Prostate gland (tissue), 2 donors: ENCODE data around the gene SATB1.

Source experiments
- CTCF ChIP-seq, 4 experiments: fragments of 200-600 bp in 2 of 4; fragments of 450-650 bp in 2 of 4; sonication (generic) in 2 of 4; IDR thresholded peaks; 1 replicate in 3 of 4; 2 replicates in 1 of 4; pipeline ENCODE4 v1.5.1; 2016 to 2019; ENCODE audit warnings: antibody characterized with exemption in 4 of 4, mild to moderate bottlenecking in 2 of 4, moderate library complexity in 2 of 4
- POLR2AphosphoS5 ChIP-seq: sonication (generic); formaldehyde crosslinking; IDR thresholded peaks from one replicate; pipeline ENCODE4 v1.6.1; 2017; ENCODE audit warnings: antibody characterized with exemption

DNA sequence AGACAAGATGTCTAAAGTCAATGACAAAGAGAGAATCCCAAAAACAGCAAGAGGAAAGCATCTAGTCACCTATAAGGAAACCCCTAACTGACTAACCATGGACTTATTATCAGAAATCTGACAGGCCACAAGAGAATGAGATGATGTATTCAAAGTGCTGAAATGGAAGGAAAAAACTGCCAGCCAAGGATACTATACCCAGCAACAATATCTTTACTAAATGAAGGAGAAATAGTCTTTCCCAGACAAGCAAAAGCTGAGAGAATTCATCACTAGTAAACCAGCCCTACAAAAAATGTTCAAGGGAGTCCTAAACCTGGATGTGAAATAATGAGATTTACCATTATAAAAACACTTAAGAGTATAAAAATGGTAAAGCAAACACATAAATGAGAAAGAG is 128.0 kb downstream of the SATB1 start:
- TF ChIP-seq POLR2AphosphoS5 (no peak), CTCF (IDR thresholded peaks at IDR 0.05) (no peak)
